A673 (cell line): ENCODE results near the gene PI4K2B. TPM values are rescaled to one million over a fixed set of nuclear protein-coding genes. Genes with fewer than 3 reads are reported as not detected.

ENCODE experiments used
- BruUV-seq: library from RNA; stranded (reverse); fragments of 400-500 nt; replicated peaks from 2 replicates; lab custom pipeline; 2021; lab: Mats Ljungman, UMichigan
- CTCF ChIA-PET: fragments of 300-600 bp; sonication (Branson Sonifier 250); formaldehyde crosslinking; loops from one replicate; lab custom pipeline; 2022; ENCODE audit warnings: antibody characterized with exemption; lab: Charles Lee
- POLR2A ChIA-PET: fragments of 300-600 bp; sonication (Branson Sonifier 250); formaldehyde crosslinking; loops from one replicate; lab custom pipeline; 2022; ENCODE audit warnings: antibody characterized with exemption; ENCODE audit not compliant: low non-redundant PET; lab: Charles Lee
- DNase-seq: peaks from one replicate; pipeline ENCODE4 v3.0.0-alpha.2; 2015; ENCODE audit warnings: low spot score
- H3K27ac ChIP-seq: fragments of 200-600 bp; sonication (generic); 2 replicates; pipeline ENCODE4 v1.5.1; 2016; ENCODE audit warnings: mixed run types, low read depth, mild to moderate bottlenecking, mixed read lengths, antibody characterized with exemption, low read length; ENCODE audit not compliant: poor library complexity, severe bottlenecking
- H3K27me3 ChIP-seq: fragments of 200-600 bp; sonication (generic); replicated peaks from 2 replicates; pipeline ENCODE4 v1.6.1; 2017; ENCODE audit warnings: mixed run types, low read depth, mild to moderate bottlenecking, mixed read lengths, antibody characterized with exemption, low read length; ENCODE audit not compliant: insufficient read depth, poor library complexity
- H3K36me3 ChIP-seq: fragments of 200-600 bp; sonication (generic); 2 replicates; pipeline ENCODE4 v1.6.1; 2016; ENCODE audit warnings: mixed run types, mild to moderate bottlenecking, mixed read lengths, antibody characterized with exemption, low read length; ENCODE audit not compliant: insufficient read depth, poor library complexity, severe bottlenecking
- H3K4me1 ChIP-seq: fragments of 200-600 bp; sonication (generic); 2 replicates; pipeline ENCODE4 v1.6.1; 2017; ENCODE audit warnings: mixed run types, mild to moderate bottlenecking, mixed read lengths, antibody characterized with exemption, low read length; ENCODE audit not compliant: insufficient read depth, poor library complexity, severe bottlenecking
- H3K4me3 ChIP-seq: fragments of 200-600 bp; sonication (generic); 2 replicates; pipeline ENCODE4 v1.5.1; 2016; ENCODE audit warnings: low read depth, mixed run types, mild to moderate bottlenecking, mixed read lengths, low read length; ENCODE audit not compliant: poor library complexity, severe bottlenecking
- H3K9me3 ChIP-seq: fragments of 200-600 bp; sonication (generic); 2 replicates; pipeline ENCODE4 v1.6.1; 2016; ENCODE audit warnings: mixed run types, low read depth, mild to moderate bottlenecking, mixed read lengths, antibody characterized with exemption, low read length; ENCODE audit not compliant: poor library complexity, severe bottlenecking
- EZH2 ChIP-seq: fragments of 200-600 bp; sonication (generic); IDR thresholded peaks from 2 replicates; pipeline ENCODE4 v1.6.1; 2017; ENCODE audit warnings: borderline replicate concordance, low read depth, mild to moderate bottlenecking, mixed read lengths, antibody characterized with exemption, low read length; ENCODE audit not compliant: poor library complexity, severe bottlenecking
- intact Hi-C: fragments of 100-400 bp; cut with micrococcal nuclease; formaldehyde crosslinking; loops from one replicate; pipeline ENCODE4 v1.10.0; 2022; ENCODE audit not compliant: unreplicated experiment
- total RNA-seq: library from RNA; stranded (reverse); gene quantifications from 2 replicates; pipeline ENCODE4 v1.2.3, GENCODE V29; 2021
- TF ChIP-seq, protein P1 (sequence below): fragments of 300-800, 200-600 bp; sonication (generic); conservative IDR thresholded peaks from 2 replicates; pipeline ENCODE4 v1.5.1; 2017; ENCODE audit warnings: low read depth, mild to moderate bottlenecking, antibody characterized with exemption, low read length, moderate library complexity, mixed read lengths

Gene PI4K2B
- total RNA-seq, 1 experiment from 2014 or later: 13.3 TPM

DNA sequence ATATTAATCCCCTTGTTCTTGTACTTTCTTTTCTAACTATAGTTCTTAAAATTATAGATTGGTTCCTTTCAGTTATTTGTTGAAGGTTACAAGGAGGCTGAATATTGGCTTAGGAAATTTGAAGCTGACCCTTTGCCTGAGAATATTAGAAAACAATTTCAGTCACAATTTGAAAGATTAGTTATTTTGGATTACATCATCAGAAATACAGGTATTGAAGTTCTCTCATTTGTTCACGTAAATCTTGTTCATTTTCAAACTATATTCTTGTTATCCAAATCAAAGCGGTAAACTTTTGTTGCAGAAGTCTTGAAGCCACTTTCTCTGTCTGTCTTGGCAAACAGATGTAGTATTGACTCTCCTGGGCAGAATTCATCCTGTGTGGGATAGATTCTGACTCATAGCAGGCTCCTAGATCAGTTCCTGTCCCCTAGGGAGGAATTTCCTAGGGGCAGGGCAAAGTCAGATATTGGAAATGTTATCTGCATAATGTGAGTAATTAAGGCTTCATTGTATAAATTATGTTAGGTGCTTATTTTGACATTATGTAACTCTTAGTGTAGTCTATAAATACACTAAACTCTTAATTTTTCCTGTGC lies 25.2 kb downstream of the PI4K2B start:
- Histone ChIP-seq H3K9me3 (no peaks in the 10 kb centered on the region), H3K27me3 (no peaks in the 10 kb centered on the region), H3K27ac (no peak overlapping the region), H3K36me3 (no peaks in the 10 kb centered on the region), H3K4me3 (no peak overlapping the region), H3K4me1 (peaks cover 7% of the 10 kb centered on the region)
- ChIA-PET CTCF (interaction anchor here (0.6 kb wide), 1 partner anchor 53 kb away, joined by 3 read pairs; no protein-coding TSS in a partner anchor), POLR2A (no interaction called here)
- intact Hi-C loops: no loop called here
- BruUV-seq: no TSS peak
- TF ChIP-seq, protein P1, sequence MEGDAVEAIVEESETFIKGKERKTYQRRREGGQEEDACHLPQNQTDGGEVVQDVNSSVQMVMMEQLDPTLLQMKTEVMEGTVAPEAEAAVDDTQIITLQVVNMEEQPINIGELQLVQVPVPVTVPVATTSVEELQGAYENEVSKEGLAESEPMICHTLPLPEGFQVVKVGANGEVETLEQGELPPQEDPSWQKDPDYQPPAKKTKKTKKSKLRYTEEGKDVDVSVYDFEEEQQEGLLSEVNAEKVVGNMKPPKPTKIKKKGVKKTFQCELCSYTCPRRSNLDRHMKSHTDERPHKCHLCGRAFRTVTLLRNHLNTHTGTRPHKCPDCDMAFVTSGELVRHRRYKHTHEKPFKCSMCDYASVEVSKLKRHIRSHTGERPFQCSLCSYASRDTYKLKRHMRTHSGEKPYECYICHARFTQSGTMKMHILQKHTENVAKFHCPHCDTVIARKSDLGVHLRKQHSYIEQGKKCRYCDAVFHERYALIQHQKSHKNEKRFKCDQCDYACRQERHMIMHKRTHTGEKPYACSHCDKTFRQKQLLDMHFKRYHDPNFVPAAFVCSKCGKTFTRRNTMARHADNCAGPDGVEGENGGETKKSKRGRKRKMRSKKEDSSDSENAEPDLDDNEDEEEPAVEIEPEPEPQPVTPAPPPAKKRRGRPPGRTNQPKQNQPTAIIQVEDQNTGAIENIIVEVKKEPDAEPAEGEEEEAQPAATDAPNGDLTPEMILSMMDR: no peak
- TF ChIP-seq EZH2: no peak
- DNase-seq: peak; percentile 44

DNA sequence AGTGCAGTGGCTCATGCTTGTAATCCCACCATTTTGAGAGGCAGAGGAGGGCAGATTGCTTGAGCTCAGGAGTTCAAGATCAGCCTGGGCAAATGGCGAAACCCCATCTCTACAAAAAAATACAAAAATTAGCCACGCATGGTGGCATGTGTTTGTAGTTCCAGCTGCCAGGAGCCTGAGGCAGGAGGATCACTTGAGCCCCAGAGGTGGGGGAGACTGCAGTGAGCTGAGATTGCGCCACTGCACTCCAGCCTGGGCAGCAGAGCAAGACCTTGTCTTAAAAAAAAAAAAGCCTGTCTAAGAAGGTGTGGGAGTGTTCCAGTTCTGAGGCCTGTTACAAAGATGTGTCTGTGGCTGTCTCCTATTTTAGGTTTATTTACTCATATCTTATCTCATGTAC lies 38.0 kb downstream of the PI4K2B start:
- Histone ChIP-seq H3K27me3 (no peaks in the 10 kb centered on the region), H3K4me3 (no peak overlapping the region), H3K4me1 (no peaks in the 10 kb centered on the region), H3K9me3 (no peaks in the 10 kb centered on the region), H3K27ac (no peak overlapping the region), H3K36me3 (no peaks in the 10 kb centered on the region)
- intact Hi-C loops: no loop called here
- DNase-seq: no peak
- CTCF ChIA-PET: no interaction called here
- POLR2A ChIA-PET: no interaction called here
- TF ChIP-seq, protein P1: no peak
- TF ChIP-seq EZH2: no peak
- no TSS peak for BruUV-seq

DNA sequence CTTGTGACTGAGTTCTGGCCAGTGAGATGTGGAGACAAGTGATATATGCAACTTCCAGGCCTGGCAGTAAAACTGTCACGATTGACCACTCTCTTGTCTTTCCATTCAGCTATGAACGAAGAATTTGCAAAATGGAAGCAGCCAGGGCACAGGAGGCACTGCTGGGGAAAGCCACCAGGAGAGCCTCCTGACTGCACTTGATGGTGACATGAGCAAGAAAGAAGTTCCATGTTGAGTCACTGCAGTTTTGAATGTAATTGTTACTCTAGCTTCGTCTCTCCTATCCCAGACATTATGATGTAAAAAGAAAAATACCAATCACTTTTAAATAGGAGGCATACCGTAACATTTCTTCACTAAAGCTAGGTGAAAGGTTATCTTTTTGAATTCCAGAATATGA lies 46.4 kb downstream of the PI4K2B start:
- no peak overlapping the region for H3K27ac ChIP-seq
- no peaks in the 10 kb centered on the region for H3K9me3 ChIP-seq
- no peak for TF ChIP-seq EZH2
- TF ChIP-seq, protein P1: no peak
- CTCF ChIA-PET: no interaction called here
- H3K4me1 ChIP-seq: no peaks in the 10 kb centered on the region
- H3K36me3 ChIP-seq: no peaks in the 10 kb centered on the region
- DNase-seq: no peak
- POLR2A ChIA-PET: no interaction called here
- H3K4me3 ChIP-seq: no peak overlapping the region
- BruUV-seq: no TSS peak
- no peaks in the 10 kb centered on the region for H3K27me3 ChIP-seq
- intact Hi-C loops: no loop called here
